Measurements from ENCODE around the gene BRD4. TPM values are rescaled to one million over a fixed set of nuclear protein-coding genes. Genes with fewer than 3 reads are reported as not detected.

The BRD4 gene
- total RNA-seq, 1 experiment from 2014 or later, result 144 TPM

- Mint-ChIP-seq H3K36me3 (ENCODE audit: insufficient read depth in 1 of 3, low read depth in 3 of 3) (no peaks in the 10 kb centered on the region), H3K27ac (peak overlapping the region; percentile 19 to 87 (median 74); a peak in 5 of 7 replicates), H3K9me3 (no peaks in the 10 kb centered on the region), H3K4me1 (peaks cover 68 to 72% of the 10 kb centered on the region in 2 experiments), H3K27me3 (ENCODE audit: low read depth) (no peaks in the 10 kb centered on the region), H3K4me3 (no peak overlapping the region; a peak in 1 of 5 replicates)
- H4K91ac ChIP-seq (ENCODE audit: insufficient read length, low read depth, low read length), result no peak overlapping the region
- H3K9me3 ChIP-seq (ENCODE audit: control insufficient read depth, low read depth, low read length), result no peaks in the 10 kb centered on the region
- no peak overlapping the region for H4K8ac ChIP-seq (replicated peaks; ENCODE audit: insufficient read length, low read depth, low read length)
- H3K18ac ChIP-seq (ENCODE audit: insufficient read length, low read depth, low read length), result no peak overlapping the region
- no peak overlapping the region for H2BK20ac ChIP-seq (ENCODE audit: low read depth, low read length, poor library complexity, severe bottlenecking)
- WGBS (ENCODE audit: extremely low coverage, insufficient read length, low lambda C conversion rate), result no CpG with 5 or more reads among the region's 1 CpG
- DNase-seq, result no peak
- H3K79me1 ChIP-seq (ENCODE audit: insufficient read depth, low read depth, low read length, poor library complexity, severe bottlenecking), result peaks cover 16% of the 10 kb centered on the region
- H2AK5ac ChIP-seq (ENCODE audit: insufficient read length, low read length), result no peak overlapping the region
- H3K23me2 ChIP-seq (ENCODE audit: insufficient read length, low read depth, low read length, poor library complexity, severe bottlenecking), result no peaks in the 10 kb centered on the region
- H3K23ac ChIP-seq (ENCODE audit: insufficient read length, low read depth, low read length), result no peak overlapping the region
- no peak overlapping the region for H2AFZ ChIP-seq (ENCODE audit: low read length)
- H2BK12ac ChIP-seq (ENCODE audit: insufficient read length, low read depth, low read length), result no peak overlapping the region
- H3K4me2 ChIP-seq (ENCODE audit: insufficient read depth, insufficient read length, low read length), result no peak overlapping the region
- H3K56ac ChIP-seq (ENCODE audit: insufficient read length, low read depth, low read length), result no peak overlapping the region
- no peak for TF ChIP-seq CTCF (conservative IDR thresholded peaks at IDR 0.05)
- no peak overlapping the region for H3K4ac ChIP-seq (ENCODE audit: low read depth, low read length)
- no peak overlapping the region for H3K9ac ChIP-seq (ENCODE audit: extremely low read depth, insufficient read length, low read length)
- H4K5ac ChIP-seq (ENCODE audit: insufficient read length, low read depth, low read length), result no peak overlapping the region
- H3K14ac ChIP-seq (ENCODE audit: insufficient read depth, low read length), result no peak overlapping the region
- H2BK5ac ChIP-seq (ENCODE audit: insufficient read length, low read length), result no peak overlapping the region
- H2BK120ac ChIP-seq (ENCODE audit: low read depth, low read length, poor library complexity, severe bottlenecking), result no peak overlapping the region
- peaks cover 80% of the 10 kb centered on the region for H3K79me2 ChIP-seq (ENCODE audit: insufficient read depth, low read length)
- H3K4me1 ChIP-seq (ENCODE audit: insufficient read depth, low read length), result peaks cover 11% of the 10 kb centered on the region; the same call in 1 of the 2 replicates
- no peak overlapping the region for H2BK15ac ChIP-seq (ENCODE audit: low read depth, low read length)
- no peak overlapping the region for H3T11ph ChIP-seq (ENCODE audit: low read length)
- no peak overlapping the region for H3K27ac ChIP-seq (ENCODE audit: insufficient read length, low read depth, low read length)
- no peaks in the 10 kb centered on the region for H4K20me1 ChIP-seq (ENCODE audit: control insufficient read depth, insufficient read depth, insufficient read length)
- no peaks in the 10 kb centered on the region for H3K27me3 ChIP-seq (ENCODE audit: insufficient read depth, low read length)
These were observed 50.0 kb downstream of the BRD4 start for GRCh38 chr19:15282311-15282705.
